SU-DHL-6 (cell line): ENCODE measurements around the gene ARHGEF16.

Experiments used
- EZH2phosphoT487 ChIP-seq: fragments of 200-600 bp; sonication (generic), shearing (Covaris generic); conservative IDR thresholded peaks from 2 replicates; pipeline ENCODE4 v1.6.1; 2018; ENCODE audit warnings: mild to moderate bottlenecking, antibody characterized with exemption, low read length, moderate library complexity, mixed read lengths
- TF ChIP-seq, protein P1 (sequence below): fragments of 200-600 bp; sonication (generic); IDR thresholded peaks from one replicate; pipeline ENCODE4 v1.5.1; 2017; ENCODE audit warnings: antibody characterized with exemption, mild to moderate bottlenecking, low read length, moderate library complexity; ENCODE audit not compliant: insufficient read depth, poor library complexity, severe bottlenecking

DNA sequence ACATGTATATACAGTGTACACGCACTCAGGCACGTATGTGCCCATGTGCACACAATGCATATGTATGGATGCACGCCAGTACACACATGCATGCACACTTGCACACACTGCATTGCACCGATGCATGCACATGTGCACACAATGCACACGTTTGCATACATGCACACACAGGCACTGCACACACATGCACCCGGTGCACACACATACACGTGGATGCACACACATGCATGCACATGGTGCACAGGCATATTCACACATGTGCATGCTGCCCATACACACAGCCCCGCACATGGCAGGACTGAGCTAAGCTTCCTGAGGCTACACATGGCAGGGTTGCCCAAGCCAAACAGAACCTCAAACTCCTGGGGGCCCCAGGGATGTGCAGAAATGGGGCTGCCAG is 19.6 kb downstream of the ARHGEF16 start:
- TF ChIP-seq, protein P1, sequence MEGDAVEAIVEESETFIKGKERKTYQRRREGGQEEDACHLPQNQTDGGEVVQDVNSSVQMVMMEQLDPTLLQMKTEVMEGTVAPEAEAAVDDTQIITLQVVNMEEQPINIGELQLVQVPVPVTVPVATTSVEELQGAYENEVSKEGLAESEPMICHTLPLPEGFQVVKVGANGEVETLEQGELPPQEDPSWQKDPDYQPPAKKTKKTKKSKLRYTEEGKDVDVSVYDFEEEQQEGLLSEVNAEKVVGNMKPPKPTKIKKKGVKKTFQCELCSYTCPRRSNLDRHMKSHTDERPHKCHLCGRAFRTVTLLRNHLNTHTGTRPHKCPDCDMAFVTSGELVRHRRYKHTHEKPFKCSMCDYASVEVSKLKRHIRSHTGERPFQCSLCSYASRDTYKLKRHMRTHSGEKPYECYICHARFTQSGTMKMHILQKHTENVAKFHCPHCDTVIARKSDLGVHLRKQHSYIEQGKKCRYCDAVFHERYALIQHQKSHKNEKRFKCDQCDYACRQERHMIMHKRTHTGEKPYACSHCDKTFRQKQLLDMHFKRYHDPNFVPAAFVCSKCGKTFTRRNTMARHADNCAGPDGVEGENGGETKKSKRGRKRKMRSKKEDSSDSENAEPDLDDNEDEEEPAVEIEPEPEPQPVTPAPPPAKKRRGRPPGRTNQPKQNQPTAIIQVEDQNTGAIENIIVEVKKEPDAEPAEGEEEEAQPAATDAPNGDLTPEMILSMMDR = no peak
- TF ChIP-seq EZH2phosphoT487 = no peak
